ENCODE results near the gene DPRX. TPM values are rescaled to one million over a fixed set of nuclear protein-coding genes. Genes with fewer than 3 reads are reported as not detected.
A peak's percentile ranks its signal among the peaks of the same experiment; 100 is the strongest.

The DPRX gene
- total RNA-seq, 1 experiment from 2014 or later, result not detected

- POLR2A ChIA-PET, result no interaction called here
- no peak for DNase-seq (ENCODE audit: low spot score)
- H3K36me3 Mint-ChIP-seq, result no peaks in the 10 kb centered on the region
- no peaks in the 10 kb centered on the region for H3K9me3 Mint-ChIP-seq
- CTCF ChIA-PET, result no interaction called here
- H3K27ac Mint-ChIP-seq, result no peak overlapping the region
- H3K27me3 Mint-ChIP-seq (ENCODE audit: low read depth), result no peaks in the 10 kb centered on the region; the same call in 1 of the 2 replicates
- ATAC-seq, result 0 out of 2 replicates have a peak, but pooled peaks have one; percentile 16
- TF ChIP-seq JUN (CRISPR knock-in tag; IDR thresholded peaks at IDR 0.05), result no peak
- TF ChIP-seq E2F1 (CRISPR knock-in tag; IDR thresholded peaks at IDR 0.05), result no peak
- TF ChIP-seq TP53 (CRISPR knock-in tag; IDR thresholded peaks at IDR 0.05), result no peak
- no peak for TF ChIP-seq NFE2L1 (CRISPR knock-in tag; IDR thresholded peaks at IDR 0.05)
- TF ChIP-seq FOXJ3 (CRISPR knock-in tag; IDR thresholded peaks at IDR 0.05; ENCODE audit: borderline replicate concordance), result no peak
- no peak for TF ChIP-seq GTF2I (CRISPR knock-in tag; conservative IDR thresholded peaks at IDR 0.05)
- TF ChIP-seq ZNF532 (CRISPR knock-in tag; IDR thresholded peaks at IDR 0.05; ENCODE audit: borderline replicate concordance), result no peak
- no peak for TF ChIP-seq SOX15 (CRISPR knock-in tag; IDR thresholded peaks at IDR 0.05)
- no peak for TF ChIP-seq RORB (CRISPR knock-in tag; IDR thresholded peaks at IDR 0.05)
- TF ChIP-seq ZNF281 (CRISPR knock-in tag; IDR thresholded peaks at IDR 0.05), result no peak
- TF ChIP-seq ZNF425 (CRISPR knock-in tag; conservative IDR thresholded peaks at IDR 0.05), result no peak
- no peak for TF ChIP-seq TCF7 (CRISPR knock-in tag; IDR thresholded peaks at IDR 0.05; ENCODE audit: low read depth)
- no peak for TF ChIP-seq ZBTB43 (CRISPR knock-in tag; IDR thresholded peaks at IDR 0.05)
- TF ChIP-seq NR3C1 (CRISPR knock-in tag; conservative IDR thresholded peaks at IDR 0.05; ENCODE audit: low read depth), result no peak
- peaks cover 23% of the 10 kb centered on the region for H3K4me1 Mint-ChIP-seq
- no peak overlapping the region for H3K4me3 Mint-ChIP-seq
These were observed 25.8 kb upstream of the DPRX start for GRCh38 chr19:53606031-53606430.

GRCh38 chr19:53608381-53608780 is 23.4 kb upstream of the DPRX start:
- H3K36me3 Mint-ChIP-seq, result no peaks in the 10 kb centered on the region
- POLR2A ChIA-PET, result no interaction called here
- no peaks in the 10 kb centered on the region for H3K9me3 Mint-ChIP-seq
- ATAC-seq (no peak), DNase-seq (ENCODE audit: low spot score) (no peak)
- no peak overlapping the region for H3K4me3 Mint-ChIP-seq
- peaks cover 31% of the 10 kb centered on the region for H3K4me1 Mint-ChIP-seq
- CTCF ChIA-PET, result interaction anchor here (0.7 kb wide), 1 partner anchor 13 kb away, joined by 4 read pairs; no protein-coding TSS in a partner anchor
- no peaks in the 10 kb centered on the region; the same call in 1 of the 2 replicates for H3K27me3 Mint-ChIP-seq (ENCODE audit: low read depth)
- H3K27ac Mint-ChIP-seq, result no peak overlapping the region
- TF ChIP-seq ZNF263 (CRISPR knock-in tag; IDR thresholded peaks at IDR 0.05; ENCODE audit: low read depth), result no peak
- TF ChIP-seq CREB1 (CRISPR knock-in tag; IDR thresholded peaks at IDR 0.05), result no peak
- no peak for TF ChIP-seq ELF4 (CRISPR knock-in tag; IDR thresholded peaks at IDR 0.05; ENCODE audit: low read depth)
- TF ChIP-seq GTF2I (CRISPR knock-in tag; conservative IDR thresholded peaks at IDR 0.05), result no peak
- no peak for TF ChIP-seq FOXK1 (CRISPR knock-in tag; IDR thresholded peaks at IDR 0.05)
- no peak for TF ChIP-seq ZNF317 (CRISPR knock-in tag; IDR thresholded peaks at IDR 0.05; ENCODE audit: borderline replicate concordance, low read depth)
- no peak for TF ChIP-seq KAT7 (CRISPR knock-in tag; IDR thresholded peaks at IDR 0.05; ENCODE audit: borderline replicate concordance)
- no peak for TF ChIP-seq ATF1 (CRISPR knock-in tag; IDR thresholded peaks at IDR 0.05)
- no peak for TF ChIP-seq HMGA2 (CRISPR knock-in tag; IDR thresholded peaks at IDR 0.05)

Measured in WTC11 (cell line).